Measurements from ENCODE around the gene UTP11.

DNA sequence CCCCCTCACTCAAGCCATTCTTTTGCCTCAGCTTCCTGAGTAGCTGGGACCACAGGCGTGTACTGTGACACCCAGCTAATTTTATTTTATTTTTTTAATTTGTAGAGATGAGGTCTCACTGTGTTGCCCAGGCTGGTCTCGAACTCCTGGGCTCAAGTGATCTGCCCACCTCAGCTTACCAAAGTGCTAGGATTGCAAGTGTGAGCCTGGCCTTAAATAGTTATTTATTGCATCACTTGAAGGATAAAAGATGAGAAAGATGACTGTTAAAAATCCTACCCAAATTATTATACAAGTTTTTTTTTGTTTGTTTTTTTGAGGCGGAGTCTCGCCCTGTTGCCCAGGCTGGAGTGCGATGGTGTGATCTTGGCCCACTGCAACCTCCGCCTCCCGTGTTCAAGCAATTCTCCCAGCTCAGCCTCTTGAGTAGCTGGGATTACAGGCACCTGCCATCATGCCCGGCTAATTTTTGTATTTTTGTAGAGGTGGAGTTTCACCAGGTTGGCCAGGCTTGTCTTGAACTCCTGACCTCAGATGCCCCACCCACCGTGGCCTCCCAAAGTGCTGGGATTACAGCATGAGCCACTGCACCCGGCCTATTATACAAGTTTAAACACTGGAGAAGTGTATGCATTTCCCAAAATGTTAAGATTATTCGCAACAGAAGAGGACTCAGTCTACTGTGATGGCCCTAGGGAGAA, 2.3 kb downstream of the UTP11 start:
- TF ChIP-seq, protein P1, sequence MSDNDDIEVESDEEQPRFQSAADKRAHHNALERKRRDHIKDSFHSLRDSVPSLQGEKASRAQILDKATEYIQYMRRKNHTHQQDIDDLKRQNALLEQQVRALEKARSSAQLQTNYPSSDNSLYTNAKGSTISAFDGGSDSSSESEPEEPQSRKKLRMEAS (IDR thresholded peaks at IDR 0.05), result no peak
- TF ChIP-seq CTCF (IDR thresholded peaks at IDR 0.05; ENCODE audit: low read depth, low read length, missing input control) (no peak), EGR1 (IDR thresholded peaks at IDR 0.05; ENCODE audit: low read depth in 2 of 2) (no peak), ATF3 (IDR thresholded peaks at IDR 0.05) (no peak)
- TF ChIP-seq, protein P2, sequence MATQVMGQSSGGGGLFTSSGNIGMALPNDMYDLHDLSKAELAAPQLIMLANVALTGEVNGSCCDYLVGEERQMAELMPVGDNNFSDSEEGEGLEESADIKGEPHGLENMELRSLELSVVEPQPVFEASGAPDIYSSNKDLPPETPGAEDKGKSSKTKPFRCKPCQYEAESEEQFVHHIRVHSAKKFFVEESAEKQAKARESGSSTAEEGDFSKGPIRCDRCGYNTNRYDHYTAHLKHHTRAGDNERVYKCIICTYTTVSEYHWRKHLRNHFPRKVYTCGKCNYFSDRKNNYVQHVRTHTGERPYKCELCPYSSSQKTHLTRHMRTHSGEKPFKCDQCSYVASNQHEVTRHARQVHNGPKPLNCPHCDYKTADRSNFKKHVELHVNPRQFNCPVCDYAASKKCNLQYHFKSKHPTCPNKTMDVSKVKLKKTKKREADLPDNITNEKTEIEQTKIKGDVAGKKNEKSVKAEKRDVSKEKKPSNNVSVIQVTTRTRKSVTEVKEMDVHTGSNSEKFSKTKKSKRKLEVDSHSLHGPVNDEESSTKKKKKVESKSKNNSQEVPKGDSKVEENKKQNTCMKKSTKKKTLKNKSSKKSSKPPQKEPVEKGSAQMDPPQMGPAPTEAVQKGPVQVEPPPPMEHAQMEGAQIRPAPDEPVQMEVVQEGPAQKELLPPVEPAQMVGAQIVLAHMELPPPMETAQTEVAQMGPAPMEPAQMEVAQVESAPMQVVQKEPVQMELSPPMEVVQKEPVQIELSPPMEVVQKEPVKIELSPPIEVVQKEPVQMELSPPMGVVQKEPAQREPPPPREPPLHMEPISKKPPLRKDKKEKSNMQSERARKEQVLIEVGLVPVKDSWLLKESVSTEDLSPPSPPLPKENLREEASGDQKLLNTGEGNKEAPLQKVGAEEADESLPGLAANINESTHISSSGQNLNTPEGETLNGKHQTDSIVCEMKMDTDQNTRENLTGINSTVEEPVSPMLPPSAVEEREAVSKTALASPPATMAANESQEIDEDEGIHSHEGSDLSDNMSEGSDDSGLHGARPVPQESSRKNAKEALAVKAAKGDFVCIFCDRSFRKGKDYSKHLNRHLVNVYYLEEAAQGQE (IDR thresholded peaks at IDR 0.05), result no peak
